ENCODE data around the gene ZNF70.

Gene ZNF70

DNA sequence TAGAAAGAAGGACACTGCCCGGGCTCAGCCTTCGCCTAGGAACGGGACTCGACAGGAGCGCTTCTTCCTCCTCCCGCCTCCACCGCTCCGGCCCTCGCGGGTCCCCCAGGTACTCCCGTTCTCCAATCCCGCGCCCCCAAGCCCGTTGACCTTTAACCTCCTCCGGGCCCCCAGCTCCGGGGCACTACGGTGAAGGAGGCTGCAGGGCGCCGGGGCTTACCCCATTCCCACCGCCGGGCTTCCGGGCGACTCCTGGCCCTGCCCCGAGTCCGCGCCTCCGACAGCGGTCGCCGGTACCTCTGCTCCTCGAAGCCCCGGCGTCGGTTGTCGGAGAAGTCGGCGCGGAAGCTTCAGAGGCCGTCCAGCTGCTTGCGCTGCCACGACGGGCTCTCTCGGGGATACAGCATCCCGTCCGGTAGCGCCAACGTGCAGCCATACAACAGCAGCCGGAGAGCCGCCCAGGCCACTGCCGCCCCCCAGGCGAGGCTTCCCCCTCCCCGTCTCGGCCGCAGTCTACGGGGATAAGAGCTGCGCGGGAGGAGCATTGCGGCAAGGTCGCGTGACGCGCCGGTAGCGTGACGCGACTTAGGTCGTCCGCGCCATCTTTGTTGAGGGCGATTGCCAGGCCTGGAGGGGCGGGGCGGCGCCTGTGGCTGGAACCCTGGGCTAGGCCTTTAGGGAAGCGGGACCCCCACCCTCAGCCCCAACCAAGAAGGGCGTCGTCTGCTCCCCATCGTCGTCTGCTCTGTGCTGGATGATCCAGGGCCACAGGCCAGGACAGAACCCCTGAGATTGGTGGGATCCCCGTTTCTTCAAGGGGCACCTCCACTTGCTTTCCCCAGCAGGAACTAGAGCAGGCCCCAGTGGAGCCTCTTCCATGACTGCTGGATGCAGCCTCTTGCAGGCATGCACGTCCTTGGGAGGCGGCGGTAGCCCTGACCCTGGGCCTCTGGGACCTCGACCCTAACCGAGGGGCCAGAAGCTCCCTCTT, 33.8 kb downstream of the ZNF70 start:
- peak; percentile 61 for DNase-seq (ENCODE audit: low read depth)

- no peak for DNase-seq (ENCODE audit: low read depth)
Measured at GRCh38 chr22:23715806-23716375, 35.0 kb downstream of the ZNF70 start.

DNA sequence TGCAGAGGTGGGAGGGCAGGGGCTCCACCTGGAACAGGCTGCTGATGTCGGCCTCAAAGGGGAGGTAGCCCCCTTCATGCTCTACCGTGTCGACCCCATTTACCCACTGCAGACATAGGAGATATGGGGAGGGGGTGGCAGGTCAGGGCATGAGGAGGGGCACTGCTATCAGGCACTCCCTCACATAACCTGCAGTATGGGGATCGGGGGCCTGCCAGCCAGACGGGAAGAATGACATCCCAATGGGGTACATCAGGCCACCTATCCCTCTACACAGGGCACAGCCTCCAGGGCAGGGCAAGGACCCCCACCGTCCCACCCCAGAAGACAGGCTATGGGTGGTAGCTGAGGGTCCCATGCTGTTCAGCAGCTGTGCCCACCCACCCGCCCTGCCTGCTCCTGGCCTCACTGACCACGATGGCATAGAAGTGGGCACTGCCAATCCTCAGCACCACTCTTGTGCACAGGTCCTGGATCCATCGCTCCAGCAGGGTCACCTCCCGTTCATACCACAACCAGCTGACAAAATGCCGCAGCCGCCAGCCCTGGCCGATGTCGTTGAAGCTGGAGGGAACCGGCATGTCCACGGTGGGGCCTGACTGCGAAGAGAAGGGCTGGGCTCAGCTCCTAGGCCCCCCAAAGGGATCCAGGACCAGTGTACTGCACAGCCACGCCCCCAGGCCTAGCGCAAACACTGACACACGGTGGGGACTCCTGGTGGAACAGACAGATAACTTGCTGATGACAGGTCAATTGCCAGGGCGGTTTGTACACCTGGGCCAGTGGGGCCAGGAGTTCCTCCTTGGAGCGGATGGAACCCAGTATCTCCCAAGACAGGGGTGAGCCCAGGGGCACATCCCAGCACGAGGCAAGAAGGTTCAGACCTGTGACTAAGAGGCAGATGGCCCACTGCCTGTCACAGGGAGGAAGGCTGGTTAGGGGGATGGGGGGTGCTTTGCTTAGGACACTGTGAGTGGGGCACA, 36.0 kb downstream of the ZNF70 start:
- no peak for DNase-seq (ENCODE audit: low read depth)

DNA sequence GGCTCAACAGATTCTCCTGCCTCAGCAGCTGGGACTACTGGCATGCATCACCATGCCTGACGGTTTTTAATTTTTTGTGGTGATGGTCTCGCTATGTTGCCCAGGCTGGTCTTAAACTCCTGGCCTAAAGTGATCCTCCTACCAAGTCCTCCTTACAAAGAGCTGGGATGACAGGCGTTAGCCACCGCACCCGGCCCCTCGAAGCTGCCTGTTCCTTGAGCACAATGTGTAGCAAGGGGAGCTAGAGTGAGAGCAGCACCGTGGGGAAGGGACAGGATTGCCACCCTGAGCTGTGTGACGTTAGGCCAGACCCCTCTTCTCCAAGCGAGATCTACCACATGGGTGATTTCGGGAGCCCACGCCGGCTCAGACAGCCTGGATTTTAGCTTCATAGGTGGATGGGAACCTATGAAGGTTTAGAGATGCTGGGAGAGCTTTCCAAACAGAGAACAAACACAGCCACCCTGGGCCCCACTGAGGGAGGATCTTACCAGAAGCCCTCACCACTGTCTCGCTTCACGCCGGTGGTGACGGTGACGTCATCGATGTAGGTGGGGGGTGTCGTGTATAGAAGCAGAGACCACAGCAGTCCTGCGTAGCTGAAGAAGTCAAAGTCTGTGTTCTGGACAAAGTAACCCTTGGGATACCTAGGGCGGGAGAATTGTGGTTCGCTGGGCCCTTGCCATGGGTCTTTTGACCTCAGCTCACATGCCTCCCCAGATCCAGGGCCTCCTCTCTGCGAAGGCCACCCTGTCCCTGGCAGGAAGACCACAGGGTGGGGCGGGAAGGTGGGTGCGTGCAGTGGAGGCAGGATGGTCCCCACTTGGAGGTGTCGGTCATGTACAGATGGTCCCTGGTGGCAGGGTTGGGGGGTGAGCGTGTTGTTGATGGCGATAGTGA, 37.0 kb downstream of the ZNF70 start:
- DNase-seq (ENCODE audit: low read depth), result no peak

DNA sequence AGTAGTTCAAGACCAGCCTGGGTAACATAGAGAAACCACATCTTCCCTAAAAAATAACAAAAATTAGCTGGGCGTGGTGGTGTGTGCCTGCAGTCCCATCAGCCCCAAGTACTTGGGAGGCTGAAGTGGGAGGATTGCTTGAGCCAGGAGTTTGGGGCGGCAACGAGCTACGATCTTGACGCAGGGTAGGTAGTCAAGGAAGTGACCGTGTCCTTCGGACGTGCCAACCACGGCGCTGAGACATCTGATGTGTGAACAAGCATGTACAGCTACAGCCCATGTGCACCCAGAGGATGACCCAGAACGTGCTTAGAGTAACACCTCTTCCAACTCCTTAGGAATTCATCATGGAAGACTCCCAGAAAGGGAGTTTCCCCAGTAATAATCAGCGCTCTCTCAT, 38.7 kb downstream of the ZNF70 start:
- DNase-seq (ENCODE audit: low read depth), result no peak

DNA sequence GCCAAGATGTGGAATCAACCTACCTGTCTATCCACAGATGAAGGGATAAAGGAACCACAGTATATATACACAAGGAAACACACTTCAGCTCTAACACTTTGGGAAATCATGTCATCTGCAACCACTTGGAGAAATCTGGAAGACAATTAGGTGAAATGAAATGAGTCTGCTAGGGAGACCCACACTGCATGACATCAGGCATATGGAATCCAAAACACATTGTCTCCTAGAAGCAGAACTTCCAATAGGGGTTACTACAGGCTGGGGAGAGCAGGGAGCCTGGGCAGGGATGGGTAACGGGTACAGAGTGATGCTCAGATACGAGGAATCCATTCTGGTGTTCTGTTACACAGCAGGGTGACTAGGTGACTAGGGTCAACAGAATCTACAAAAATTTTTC, 41.8 kb downstream of the ZNF70 start:
- DNase-seq (ENCODE audit: low read depth), result no peak

GRCh38 chr22:23708270-23708669, 42.6 kb downstream of the ZNF70 start:
- no peak for DNase-seq (ENCODE audit: low read depth)

GRCh38 chr22:23705358-23705757, 45.6 kb downstream of the ZNF70 start:
- no peak for DNase-seq (ENCODE audit: low read depth)

DNA sequence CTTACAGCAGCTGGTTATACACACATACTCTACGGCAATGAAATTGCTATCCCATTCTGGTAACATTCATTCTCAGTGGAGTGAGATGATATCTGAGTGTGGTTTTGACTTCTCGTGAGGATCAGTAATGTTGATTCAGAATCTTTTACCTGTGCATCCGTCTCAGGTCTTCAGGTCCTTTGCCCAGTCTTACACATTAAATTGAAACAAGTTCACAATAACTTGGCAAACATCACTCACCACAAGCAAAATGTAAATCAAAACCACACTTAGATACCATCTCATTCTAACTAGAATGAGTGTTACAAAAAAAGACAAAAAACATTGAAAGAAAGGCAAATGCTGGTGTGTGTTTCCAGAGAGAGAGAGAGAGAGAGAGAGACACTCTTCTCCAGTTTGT, 46.1 kb downstream of the ZNF70 start:
- no peak for DNase-seq (ENCODE audit: low read depth)

DNA sequence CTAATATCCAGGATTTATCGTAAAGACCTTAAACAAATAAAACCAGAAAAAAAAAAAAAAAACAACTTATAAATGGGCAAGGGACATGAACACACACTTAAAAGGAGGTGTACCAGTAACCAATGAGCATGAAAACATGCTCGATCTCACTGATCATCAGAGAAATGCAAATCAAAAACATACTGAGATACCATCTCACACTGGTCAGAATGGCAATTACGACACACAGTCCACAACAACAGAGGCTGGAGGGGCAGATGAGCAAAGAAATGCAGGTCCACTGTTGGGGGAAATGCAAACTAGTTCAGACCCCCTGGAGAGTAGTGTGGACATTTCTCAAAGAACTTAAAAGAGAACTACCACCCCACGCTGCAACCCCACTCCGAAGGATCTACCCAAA, 46.9 kb downstream of the ZNF70 start:
- DNase-seq (ENCODE audit: low read depth), result no peak

DNA sequence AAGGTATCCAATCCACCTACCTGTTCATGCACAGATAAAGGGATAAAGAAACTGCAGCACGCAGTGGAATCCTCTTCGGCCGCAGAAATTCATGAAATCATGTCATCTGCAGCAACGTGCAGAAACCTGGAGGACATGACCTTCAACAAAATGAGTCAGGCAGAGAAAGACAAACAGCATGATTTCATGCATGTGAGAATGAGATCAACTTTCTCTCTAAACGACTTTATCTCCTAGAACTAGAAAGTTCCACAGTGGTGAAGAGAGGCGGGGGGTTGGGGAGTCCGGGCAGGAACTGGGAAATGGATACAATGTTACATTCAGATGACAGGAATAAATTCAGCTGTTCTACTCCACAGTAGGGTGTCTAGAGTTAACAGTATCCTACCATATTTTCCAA, 50.2 kb downstream of the ZNF70 start:
- no peak for DNase-seq (ENCODE audit: low read depth)

DNA sequence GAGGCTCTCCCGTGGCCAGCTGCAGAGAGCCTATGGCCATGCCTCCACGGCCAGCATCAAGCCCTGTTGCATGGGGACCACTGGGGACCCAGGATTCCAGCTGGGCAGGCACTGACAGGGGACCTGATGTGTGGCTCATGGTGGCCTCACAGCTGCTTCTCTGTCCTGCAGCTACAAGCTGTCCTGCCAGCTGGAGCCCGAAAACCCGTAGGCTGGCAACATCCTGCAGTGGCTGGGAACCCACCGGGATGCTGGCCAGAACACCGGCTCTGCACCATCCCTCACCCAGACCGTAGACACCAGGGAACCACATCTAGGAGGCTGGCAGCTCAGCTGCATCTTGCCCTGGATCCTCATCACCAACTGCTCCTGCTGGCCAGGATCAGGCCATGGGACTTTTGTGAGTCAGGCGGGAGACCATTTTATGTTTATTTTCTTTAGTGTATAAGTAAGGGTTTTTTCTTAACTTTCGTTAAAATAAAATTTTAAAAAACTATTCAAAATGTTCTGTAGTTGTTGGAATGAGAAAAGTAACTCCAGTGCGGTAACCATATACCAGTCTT, 52.2 kb downstream of the ZNF70 start:
- no peak for DNase-seq (ENCODE audit: low read depth)

DNA sequence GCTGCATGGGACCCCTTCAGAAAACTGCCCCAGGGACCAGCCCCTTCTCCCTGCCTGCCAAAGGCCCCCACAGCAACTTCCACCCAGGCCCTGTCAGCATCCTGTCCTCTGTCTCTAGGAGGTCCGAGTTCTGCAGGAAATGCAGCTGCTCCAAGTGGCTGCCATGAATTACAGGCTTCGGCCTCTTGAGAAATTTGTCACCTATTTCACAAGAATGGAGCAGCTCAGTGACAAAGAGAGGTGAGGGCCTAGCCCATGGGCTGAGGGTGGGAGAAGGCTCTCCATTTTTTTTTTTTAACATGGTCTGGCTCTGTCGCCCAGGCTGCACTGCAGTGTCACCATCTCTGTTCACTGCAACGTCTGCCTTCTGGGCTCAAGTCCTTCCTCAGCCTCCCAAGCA, 52.8 kb downstream of the ZNF70 start:
- DNase-seq (ENCODE audit: low read depth), result no peak

- DNase-seq (ENCODE audit: low read depth), result no peak
Measured at GRCh38 chr22:23697031-23697970, 53.6 kb downstream of the ZNF70 start.

DNA sequence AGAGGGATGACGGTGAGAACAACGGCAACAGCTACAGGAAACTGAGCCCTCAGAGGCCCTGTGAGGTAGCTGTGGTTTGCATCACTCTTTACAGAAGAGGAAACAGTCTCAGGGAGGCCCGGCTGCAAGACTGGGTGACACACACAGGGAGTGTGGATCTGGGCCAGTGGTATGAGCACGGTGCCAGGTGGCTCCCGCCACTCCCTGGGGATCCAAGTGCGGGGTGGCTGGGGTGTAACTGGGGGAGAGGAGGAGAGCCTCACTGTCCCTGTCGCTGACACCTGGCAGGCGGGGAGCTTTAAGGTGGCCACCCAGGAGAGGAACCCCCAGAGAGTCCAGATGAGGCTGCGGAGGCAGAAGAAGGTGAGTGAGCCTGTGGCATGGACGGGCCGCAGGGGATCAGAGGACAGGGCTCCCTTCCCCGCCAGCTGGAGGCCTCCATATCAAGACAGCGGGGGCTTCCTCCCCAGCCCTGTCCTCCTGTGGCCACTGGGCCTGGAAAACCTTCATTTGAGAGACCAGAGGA, 54.5 kb downstream of the ZNF70 start:
- peak; percentile 46 for DNase-seq (ENCODE audit: low read depth)

- no peak for DNase-seq (ENCODE audit: low read depth)
Measured at GRCh38 chr22:23695571-23696325, 55.2 kb downstream of the ZNF70 start.

DNA sequence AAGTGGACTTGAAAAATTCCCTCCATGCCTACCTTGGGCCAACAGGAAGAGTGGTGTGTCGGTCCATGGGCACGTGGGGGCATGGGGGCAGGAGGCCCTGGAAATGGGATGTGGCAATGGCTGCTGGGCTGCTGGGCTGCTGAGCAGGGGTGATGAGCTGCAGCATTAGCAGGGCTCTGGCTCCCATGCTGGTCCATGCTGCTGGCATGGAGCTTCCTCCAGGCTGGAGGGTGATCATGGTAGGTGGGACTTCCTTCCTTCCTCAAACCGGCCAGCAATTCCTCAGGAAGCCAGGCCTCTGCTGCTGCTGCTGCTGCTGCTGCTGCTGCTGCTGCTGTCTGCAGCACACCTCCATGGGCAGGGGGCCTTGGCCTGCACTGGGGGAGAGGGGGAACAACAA, 55.8 kb downstream of the ZNF70 start:
- DNase-seq (ENCODE audit: low read depth), result no peak

- no peak for DNase-seq (ENCODE audit: low read depth)
Measured at GRCh38 chr22:23693979-23694680, 56.8 kb downstream of the ZNF70 start.

All from stimulated activated CD8-positive, alpha-beta memory T cell treated with anti-CD3 and anti-CD28 coated beads, Interleukin-7, amount 100 ng/mL, for 24 hours (primary cell).